Skin of body (tissue), 2 donors: ENCODE data around the gene OAS2. TPM values are rescaled to one million over a fixed set of nuclear protein-coding genes. Genes with fewer than 3 reads are reported as not detected.

Experiments used
- DNase-seq: peaks from one replicate; lab custom pipeline; 2025; lab: John Stamatoyannopoulos, UW
- total RNA-seq: library from RNA; depleted of rRNA; stranded (reverse); fragments of >200 nt; gene quantifications from one replicate; pipeline ENCODE4 v1.2.3, GENCODE V29; 2014

OAS2 gene
- total RNA-seq, 1 donor from 2014 or later, result 2.2 TPM

DNA sequence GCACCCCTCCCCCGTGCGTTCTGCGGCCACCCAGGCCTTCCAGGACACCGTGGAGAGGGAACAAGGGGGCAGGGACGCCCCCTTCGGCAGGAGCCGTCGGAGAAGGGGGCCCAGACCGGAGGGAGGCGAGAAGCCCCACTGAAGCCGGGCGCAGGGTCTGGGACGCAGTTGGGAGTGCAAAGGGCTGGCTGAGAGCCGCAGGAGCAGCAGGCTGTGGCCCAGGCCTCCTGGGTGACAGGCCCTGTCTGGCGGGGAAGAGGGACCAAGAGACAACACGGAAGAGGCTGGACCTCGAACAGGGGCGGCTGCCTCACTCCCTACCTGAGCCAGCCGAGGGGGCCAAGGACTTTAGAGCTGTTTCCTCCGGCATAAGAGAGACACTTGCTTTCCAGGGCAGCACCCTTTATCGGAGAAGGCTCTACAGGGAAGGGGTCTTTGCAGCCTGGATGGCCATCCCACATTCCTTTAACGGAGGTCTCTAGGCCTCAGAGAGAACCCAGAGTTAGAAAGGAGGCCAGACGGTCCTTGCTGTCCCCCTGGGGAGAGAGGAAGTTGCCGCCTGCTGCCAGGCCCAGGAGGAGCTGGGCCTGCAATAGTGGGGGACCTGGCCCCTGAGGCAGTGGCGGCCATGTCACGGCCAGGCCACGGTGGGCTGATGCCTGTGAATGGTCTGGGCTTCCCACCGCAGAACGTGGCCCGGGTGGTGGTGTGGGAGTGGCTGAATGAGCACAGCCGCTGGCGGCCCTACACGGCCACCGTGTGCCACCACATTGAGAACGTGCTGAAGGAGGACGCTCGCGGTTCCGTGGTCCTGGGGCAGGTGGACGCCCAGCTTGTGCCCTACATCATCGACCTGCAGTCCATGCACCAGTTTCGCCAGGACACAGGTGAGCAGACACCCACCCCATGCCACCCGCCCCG is 79.5 kb downstream of the OAS2 start:
- no peak for DNase-seq

DNA sequence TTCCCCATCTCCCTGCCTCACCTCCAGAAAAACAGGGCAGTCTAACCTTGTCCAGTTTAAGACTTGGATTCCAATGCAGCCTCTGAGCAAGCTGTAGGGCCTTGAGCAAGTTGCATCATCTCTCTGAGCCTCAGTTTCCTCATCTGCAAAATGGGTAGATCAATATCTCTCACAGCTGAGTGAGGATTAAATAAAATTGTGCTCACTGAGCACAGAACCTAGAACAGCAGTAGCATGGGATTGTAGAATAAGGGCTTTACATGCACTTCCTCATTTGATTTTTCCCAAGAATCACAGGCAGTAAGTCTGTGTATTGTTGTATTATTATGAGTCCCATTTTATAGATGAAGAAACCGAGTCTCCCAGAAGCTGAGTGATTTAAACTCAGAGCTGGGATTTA is 80.2 kb downstream of the OAS2 start:
- DNase-seq, result no peak

GRCh38 chr12:113059071-113059595 is 80.8 kb downstream of the OAS2 start:
- no peak for DNase-seq

- DNase-seq, result no peak
Measured at GRCh38 chr12:113060336-113060960, 82.1 kb downstream of the OAS2 start.

DNA sequence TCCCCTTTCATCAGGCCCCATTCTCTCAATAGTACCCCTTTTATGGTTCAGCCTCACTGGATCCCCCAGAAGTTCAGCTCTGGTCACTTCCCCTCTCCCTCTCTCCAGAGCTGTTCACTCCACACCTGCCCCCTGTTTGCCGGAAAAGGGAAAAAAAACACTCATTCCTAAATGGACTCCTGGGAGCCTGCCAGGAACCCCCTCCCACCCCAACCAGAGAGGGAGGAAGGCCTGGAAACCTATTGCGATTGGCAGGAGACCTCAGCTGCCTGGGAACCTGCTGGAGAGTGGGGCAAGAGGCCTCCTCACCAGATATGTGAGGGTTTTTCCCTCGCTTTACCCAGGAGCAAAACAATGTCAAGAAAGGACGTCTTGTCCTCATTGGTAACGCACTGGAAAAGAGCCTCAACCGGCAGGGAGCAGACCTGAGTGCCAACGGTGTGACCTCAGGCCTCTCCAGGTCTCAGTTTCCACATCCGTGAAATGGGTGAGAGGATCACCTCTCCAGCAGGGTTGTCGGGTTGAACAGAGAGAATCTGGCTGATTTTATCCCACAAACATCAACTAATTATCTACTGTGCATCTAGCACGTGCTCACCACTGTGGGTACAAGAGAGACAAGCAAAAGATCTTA is 82.9 kb downstream of the OAS2 start:
- DNase-seq, result no peak

Other genes starting within 250 kb of the OAS2 start
- gene RPH3A, start 186.8 kb upstream of the OAS2 start, total RNA-seq, result not detected
- 9.9 TPM for gene OAS1, start 71.6 kb upstream of the OAS2 start, total RNA-seq
- 7.6 TPM for gene OAS3, start 40.0 kb upstream of the OAS2 start, total RNA-seq
- gene DTX1, start 78.2 kb downstream of the OAS2 start, total RNA-seq, result 9.0 TPM
- gene RASAL1, start 157.2 kb downstream of the OAS2 start, total RNA-seq, result 8.1 TPM
- not detected for gene CFAP73, start 171.2 kb downstream of the OAS2 start, total RNA-seq
- 15.4 TPM for gene DDX54, start 207.0 kb downstream of the OAS2 start, total RNA-seq
- 5.3 TPM for gene RITA1, start 207.2 kb downstream of the OAS2 start, total RNA-seq
- 19.0 TPM for gene TPCN1, start 242.9 kb downstream of the OAS2 start, total RNA-seq